ENCODE data around the gene SEMA6B.
A peak's percentile ranks its signal among the peaks of the same experiment; 100 is the strongest.
"Not testable (repeated sequence)": the region's sequence is repeated elsewhere in the genome, so short reads cannot be mapped to it uniquely, and the experiment has no call there.

SEMA6B gene

GRCh38 chr19:4571305-4571917 is 11.9 kb upstream of the SEMA6B start:
- DNase-seq (ENCODE audit: low read depth, low spot score) = no peak

DNA sequence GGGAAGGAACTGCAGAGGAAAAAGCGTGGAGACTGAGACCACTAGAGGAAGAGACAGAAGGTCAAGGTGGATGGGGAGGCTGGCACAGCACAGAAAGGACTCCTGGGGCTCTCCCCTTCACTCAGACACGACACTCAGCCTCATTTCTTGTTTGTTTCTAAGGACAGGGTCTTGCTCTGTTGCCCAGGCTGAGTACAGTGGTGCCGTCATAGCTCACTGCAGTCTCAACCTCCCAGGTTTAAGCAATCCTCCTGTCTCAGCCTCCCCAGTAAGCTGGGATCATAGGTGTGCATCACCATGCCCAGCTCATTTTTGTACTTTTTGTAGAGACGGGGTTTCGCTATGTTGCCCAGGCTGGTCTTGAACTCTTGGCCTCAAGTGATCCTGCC is 11.4 kb upstream of the SEMA6B start:
- no peak for DNase-seq (ENCODE audit: low read depth, low spot score)

DNA sequence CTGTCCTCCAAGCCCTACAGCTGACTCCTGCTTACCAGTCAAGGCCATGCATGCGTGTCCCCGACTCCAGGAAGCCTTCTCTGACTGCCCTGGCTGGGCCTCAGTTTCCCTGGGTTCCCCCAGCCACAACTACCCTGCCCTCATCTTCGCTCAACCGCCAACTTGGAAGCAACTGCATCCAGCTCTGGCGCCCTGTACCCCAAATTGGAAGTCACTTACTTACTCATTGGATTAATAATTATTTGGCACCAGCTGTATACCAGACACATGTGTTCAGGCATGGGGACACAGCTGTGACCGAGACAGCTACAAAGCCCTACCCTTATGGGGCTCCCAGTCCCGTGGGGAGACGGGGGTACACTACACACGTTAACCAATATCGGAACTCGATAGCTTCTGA is 10.9 kb upstream of the SEMA6B start:
- no peak for DNase-seq (ENCODE audit: low read depth, low spot score)

DNA sequence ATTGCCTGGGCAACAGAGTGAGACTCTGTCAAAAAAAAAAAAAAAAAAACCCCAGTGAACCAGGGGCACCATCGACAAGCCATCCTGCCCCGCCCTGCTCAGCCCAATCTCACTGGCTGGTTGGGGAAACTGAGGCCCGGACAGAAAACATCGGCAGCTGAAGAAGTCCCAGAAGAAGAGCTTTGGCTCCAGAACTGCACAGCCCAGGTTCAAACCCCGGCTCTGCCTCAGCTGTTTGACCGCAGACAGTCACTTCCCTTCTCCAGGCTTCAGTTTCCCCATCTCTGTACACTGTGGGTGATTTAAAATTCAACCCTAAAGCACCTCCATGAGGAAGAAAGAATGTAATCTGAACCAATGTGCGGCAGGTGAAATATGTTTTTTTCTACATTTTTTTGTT is 9.4 kb upstream of the SEMA6B start:
- DNase-seq (ENCODE audit: low read depth, low spot score) = no peak

DNA sequence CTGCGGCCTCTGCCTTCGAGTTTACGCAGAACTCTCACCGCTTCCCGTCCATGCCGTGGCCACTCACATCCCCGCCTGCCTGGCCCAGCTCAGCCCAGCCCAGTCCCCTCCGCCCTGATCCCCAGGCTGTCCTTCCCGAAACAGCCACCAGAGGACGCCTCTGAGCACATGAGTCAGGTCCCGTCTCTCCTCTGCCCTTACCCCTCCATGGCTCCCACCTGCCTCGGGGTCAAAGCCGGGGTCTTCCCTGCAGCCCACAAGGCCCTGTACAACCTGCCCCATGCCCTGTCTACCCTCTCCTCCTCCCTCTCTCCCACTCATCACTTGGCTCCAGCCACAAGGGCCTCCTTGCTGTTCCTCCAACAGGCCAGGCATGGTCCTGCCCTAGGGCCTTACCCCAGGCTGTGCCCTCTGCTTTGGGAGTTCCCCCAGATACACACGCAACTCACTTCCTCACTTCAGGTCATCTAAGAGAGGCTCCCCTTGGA is 8.1 kb upstream of the SEMA6B start:
- peak; percentile 94 for DNase-seq (ENCODE audit: low read depth, low spot score)

DNA sequence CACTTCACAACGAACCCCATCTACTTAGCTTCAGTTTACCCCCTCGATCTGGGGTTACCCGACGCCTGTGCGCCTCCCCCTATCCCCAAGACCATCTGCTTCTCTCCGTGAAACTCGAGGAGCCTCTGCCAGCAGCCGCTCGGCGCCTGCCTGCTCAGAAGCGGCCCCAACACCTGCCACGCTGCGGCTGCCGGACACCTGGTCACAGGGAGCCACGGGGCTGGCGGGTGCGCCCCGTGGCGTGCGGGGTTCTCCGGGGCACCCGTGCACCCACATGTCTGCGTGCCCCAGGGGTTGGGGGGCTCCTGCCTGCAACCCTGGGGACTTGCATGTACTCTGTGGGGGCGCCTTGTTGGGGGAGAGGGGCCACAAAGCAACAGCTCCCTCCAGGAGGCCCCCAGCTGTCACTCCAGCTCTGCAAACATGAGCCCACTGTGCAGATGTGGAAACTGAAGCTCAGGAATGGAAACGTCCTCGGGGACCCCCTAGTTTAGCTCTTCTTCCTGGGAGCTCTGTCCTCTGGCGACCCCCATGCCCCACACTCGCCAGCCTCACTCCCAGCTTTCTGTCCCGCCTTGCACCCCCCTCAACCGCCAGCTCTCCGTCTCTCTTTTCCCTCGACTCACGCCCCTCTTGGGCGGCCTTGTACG is 7.0 kb upstream of the SEMA6B start:
- DNase-seq (ENCODE audit: low read depth, low spot score) = no peak

DNA sequence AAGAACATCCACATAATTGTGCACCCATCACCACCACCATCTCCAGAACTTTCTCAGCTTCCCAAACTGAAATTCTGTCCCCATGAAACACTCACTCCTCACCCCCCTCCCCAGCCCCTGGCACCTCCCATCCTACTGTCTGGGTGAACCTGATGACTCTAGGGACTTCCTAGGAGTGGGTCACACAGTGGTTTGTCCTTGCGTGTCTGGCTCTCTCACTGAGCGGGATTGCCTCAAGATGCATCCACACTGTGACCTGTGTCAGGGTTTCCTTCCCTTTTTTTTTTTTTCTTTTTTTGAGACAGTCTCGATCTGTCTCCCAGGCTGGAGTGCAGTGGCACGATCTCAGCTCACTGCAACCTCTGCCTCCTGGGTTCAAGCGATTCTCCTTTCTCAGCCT is 4.1 kb upstream of the SEMA6B start:
- not testable (repeated sequence) for DNase-seq (ENCODE audit: low read depth, low spot score)

GRCh38 chr19:4562085-4562484 is 2.6 kb upstream of the SEMA6B start:
- not testable (repeated sequence) for DNase-seq (ENCODE audit: low read depth, low spot score)

DNA sequence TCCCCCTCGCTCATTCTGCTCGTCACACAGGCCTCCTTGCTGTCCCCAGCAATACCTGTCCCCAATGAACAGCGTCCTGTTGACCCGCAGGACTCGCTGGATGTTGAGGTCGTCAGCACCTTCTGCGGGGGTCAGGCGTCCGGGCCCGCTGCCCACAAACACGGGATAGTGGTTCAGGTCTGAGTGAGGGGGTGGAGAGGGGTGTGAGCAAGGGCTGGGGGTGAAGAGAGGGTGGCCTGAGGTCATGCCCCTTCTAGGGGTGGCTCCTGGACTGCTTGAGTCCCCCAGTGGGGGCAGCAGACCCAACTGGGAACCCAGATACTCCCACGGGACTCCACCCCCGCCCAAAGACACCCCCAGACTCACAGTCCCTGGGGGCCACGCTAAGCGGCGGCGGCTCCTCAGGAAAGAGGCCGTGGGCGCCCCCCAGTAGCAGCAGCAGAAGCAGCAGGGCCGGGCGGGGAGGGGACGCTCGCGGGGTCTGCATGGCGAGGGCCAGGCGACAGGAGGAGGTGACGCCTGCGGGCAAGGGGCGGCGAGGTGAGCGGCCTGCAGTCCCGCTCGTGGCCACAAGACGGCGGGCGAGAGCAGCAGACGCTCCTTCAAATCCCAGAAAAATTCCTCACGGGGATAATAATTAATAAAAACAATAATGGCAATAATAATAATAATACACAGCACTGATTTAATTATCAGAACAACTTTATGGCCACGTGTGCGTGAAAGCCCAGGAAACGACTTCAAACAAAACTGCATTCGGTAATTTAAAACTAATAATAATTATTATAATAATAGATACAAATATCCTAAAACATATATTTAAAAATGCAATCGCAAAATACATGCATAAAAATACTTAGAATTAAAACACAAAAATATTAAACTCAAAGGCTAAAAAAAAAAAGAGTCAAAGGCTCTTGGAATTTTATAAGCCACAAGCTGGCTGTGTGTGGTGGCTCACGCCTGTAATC is 1.2 kb downstream of the SEMA6B start:
- DNase-seq (ENCODE audit: low read depth, low spot score) = peak; percentile 86

- DNase-seq (ENCODE audit: low read depth, low spot score) = peak; percentile 76
Measured at GRCh38 chr19:4557144-4557970, 2.1 kb downstream of the SEMA6B start.

DNA sequence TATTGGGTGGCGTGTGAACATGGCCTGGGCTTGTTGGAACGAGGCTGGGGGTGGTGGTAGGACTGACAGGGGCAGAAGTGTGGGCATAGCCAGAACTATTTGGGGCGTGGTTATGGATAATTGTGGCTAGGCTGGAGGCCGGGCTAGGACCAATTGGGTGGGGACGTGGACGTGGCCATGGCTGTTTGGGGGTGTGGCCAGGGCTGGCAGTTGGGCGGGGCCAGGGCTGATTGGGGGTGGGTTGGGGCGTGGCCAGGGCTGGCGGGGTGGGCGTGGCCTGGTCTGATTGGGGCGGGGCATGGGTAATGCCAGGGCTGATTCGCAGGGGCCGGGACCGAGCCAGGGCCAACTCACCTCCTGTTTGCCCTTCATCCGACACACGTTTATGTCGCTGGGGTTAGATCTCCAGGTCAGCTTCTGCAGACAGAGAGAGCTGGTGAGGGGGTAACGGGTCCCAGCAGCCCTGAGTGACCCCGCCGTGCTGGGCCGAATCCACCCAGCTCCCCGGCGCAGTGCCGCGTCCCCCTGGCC is 2.8 kb downstream of the SEMA6B start:
- DNase-seq (ENCODE audit: low read depth, low spot score) = peak; percentile 75

DNA sequence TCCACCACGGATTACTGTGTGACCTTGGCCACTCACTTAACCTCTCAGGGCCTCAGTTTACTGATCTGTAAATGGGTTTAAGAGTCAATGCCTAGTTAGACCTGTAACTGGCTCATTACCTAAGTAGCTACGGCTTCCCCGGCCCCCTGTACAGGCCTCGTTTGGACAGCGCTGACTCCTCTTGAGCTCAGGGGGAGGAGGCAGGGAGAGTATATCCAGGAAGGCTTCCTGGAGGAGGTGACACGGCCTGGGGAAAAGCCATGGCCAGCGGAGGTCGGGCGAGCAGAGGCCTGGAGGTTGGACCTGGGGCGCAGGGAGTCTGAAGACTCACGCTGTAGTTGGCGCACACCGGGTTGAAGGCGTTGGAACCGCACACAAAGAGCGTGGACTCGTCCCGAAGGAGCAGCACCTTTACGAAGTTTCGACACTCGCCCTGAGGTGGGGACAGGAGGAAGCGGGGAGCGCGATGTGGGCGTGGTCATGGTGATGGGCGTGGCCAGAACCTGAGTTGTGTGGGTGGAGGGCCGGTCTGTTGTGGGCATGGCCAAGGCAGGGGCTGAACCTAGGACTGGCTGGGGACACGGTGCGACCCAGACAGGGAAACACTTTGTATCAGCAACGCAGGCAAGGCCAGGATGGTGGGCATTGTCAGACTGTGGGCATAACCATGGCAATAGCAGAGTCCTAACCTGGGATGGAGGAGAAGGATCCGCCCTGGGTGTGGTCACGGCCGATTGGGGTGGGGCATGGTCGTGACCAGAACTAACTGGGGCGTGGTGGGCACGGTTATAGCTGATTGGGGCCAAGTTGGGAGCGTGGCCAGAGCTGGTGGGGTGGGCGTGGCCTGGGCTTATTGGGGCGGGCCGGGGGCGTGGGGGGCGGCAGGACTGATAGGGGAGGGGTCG is 3.6 kb downstream of the SEMA6B start:
- DNase-seq (ENCODE audit: low read depth, low spot score) = peak; percentile 90

DNA sequence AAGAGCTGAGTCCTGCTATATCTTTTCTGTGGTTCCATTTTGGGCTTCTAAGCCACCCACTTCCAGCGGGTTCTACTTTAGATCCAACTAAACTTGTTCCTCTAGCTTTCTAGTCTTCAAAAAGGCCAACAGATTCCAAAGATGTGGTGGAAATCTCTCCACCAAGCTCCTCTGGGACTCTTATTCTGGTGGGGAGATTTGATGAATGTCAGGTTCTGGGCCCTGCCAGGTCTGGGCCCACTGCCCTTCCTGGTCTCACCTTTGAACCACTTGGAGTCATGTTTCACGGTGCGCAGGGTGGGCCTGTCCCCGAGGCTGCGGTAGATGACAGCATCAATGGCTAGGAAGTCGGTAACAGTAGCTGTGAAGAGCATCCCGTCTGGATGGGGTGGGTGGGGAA is 4.8 kb downstream of the SEMA6B start:
- no peak for DNase-seq (ENCODE audit: low read depth, low spot score)

DNA sequence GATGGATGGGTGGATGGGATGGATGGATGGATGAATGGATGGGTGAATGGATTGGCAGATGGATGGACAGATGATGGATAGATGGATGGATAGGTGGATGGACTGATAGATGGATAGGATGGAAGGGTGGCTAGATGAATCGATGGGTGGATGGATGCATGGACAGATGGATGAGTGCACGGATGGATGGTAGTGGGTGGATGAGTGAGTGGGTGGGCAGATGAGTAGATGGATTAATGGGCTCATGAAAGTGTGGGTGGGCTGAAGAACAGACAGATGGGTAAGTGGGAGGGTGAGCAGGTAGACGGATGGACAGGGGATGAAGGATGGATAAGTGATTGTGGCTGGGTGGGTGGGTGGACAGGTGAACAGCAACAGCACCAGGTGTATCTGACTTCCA is 5.7 kb downstream of the SEMA6B start:
- no peak for DNase-seq (ENCODE audit: low read depth, low spot score)

DNA sequence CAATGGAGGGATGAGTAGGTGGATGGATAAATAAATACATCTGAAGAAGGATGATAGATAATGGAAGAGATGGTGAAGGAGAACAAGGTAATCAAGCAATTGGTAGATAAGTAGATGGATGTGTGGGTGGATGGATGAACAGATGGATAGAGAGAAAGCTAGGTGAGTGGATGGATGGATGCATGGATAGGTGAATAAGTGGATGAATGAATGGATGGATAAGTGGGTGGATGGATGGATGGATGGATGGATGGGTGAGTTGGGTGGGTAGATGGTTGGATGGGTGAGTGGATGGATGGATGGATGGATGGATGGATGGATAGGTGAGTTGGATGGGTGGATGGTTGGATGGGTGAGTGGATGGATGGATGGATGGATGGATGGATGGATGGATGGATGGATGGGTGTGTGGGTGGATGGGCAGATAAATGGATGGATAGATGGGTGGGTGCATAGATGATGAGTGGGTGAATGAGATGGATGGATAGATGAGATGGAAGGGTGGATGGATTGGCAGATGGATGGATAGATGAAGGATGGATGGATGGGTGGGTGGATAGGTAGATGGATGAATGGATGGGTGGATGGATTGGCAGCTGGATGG is 6.3 kb downstream of the SEMA6B start:
- no peak for DNase-seq (ENCODE audit: low read depth, low spot score)

DNA sequence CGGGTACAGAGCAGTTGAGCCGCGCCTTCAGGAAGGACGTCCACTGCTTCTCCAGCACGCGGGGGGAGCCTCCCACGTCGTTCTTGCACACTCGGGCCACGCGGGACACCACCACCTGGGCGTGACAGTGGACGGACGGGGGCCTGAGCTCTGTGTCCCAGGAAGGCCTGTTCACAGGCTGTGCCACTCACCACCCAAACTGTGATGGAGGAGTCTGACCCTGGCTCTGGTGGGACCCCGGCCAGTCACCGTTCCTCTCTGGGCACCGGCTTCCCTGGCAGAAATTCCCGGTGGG is 7.0 kb downstream of the SEMA6B start:
- no peak for DNase-seq (ENCODE audit: low read depth, low spot score)

GRCh38 chr19:4550479-4551050 is 8.9 kb downstream of the SEMA6B start:
- no peak for DNase-seq (ENCODE audit: low read depth, low spot score)

DNA sequence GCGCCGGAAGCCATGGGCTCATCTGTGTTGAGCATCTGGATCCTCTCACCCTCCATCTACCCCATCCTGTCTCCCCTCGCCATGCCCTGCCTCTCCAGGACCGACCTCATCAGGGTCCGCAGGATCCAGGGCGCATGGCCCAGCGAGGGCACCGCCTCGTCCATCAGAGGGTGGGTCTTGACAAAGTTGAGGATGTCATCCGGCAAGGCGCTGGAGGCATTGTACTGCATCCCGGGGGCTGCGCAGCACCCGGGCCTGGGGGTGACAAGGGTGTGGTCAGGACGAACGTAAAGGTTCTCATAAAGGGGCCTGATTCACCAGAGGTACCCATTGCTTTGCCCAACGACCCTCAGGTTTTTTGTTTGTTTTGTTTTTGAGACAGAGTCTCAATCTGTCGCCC is 9.5 kb downstream of the SEMA6B start:
- no peak for DNase-seq (ENCODE audit: low read depth, low spot score)

DNA sequence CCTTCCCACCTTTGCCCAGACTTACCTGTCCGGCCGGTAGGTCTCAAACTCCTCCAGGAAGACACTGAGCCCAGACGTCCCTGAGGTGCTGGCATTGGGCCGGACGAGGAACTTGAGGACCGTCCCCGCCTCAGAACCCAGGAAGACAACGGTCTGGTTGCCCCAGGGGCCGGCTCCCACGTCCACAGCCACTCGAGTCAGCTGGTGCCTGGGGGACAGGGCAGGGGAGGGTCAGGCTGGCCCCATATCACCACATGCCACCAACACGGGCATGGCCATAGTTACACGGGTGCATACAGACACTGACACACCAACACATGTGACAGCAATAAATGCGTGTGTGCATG is 11.3 kb downstream of the SEMA6B start:
- DNase-seq (ENCODE audit: low read depth, low spot score) = no peak

All from ELF-1 (cell line).